HG02970 (cell line): ENCODE results near the gene AMN.

Source experiments
- ATAC-seq: cut with Tn5 transposase; IDR thresholded peaks from one replicate; pipeline ENCODE4 v1.9.1; 2021; ENCODE audit warnings: mild to moderate bottlenecking, moderate library complexity, moderate number of reproducible peaks; ENCODE audit not compliant: unreplicated experiment, low FRiP score

Gene AMN

GRCh38 chr14:102898298-102898697 is 24.2 kb upstream of the AMN start:
- ATAC-seq: no peak

- no peak for ATAC-seq
Measured at GRCh38 chr14:102898776-102899515, 23.5 kb upstream of the AMN start.

- no peak for ATAC-seq
Measured at GRCh38 chr14:102899516-102899900, 23.0 kb upstream of the AMN start.

DNA sequence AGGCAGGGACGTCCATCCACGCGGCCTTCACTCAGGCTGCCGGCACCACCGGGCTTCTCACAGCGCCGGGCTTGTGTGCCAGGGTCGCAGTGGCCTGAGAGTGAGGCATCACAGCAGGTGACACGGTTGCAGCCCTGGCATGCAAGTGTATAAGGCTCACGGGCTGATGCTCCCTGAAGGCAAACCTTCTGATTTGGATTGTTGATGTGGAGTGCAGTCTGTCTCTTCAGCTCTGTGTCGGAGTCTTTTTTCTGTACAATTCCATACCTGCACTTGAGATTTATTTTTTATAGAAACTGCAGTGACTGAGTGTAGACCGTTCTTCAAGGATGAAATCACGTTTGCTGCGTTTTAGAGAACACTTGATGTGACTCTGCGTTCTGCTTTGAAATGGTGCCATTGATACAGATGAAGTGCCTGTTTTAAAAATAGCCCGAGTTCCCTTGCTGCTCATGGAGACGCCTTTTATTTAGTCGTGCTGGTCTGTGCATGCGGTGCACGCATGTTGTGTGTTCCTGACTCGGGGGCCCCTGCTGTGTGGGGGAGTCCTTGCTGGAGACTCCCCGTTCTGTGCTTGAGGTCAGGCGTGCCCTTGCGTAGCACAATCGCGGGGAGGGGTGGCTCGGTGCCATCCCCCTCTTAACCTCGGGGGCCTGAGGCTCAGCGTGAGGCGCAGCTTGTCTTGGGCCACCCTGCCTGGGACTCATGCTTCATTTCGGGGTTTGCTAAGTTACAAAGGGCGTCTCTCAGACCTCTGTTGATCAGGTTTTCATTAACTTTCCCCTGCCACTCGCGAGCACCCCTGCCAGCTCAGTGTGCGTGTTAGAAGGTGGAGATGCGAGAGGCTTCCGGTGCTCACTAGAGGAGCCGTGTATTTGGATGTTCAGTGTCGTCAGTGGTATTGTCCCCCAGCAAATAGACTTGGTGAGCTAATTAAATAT is 21.6 kb upstream of the AMN start:
- ATAC-seq: peak; percentile 53

GRCh38 chr14:102901633-102902032 is 20.8 kb upstream of the AMN start:
- ATAC-seq: peak; percentile 72

GRCh38 chr14:102902086-102902485 is 20.4 kb upstream of the AMN start:
- peak; percentile 8 for ATAC-seq

DNA sequence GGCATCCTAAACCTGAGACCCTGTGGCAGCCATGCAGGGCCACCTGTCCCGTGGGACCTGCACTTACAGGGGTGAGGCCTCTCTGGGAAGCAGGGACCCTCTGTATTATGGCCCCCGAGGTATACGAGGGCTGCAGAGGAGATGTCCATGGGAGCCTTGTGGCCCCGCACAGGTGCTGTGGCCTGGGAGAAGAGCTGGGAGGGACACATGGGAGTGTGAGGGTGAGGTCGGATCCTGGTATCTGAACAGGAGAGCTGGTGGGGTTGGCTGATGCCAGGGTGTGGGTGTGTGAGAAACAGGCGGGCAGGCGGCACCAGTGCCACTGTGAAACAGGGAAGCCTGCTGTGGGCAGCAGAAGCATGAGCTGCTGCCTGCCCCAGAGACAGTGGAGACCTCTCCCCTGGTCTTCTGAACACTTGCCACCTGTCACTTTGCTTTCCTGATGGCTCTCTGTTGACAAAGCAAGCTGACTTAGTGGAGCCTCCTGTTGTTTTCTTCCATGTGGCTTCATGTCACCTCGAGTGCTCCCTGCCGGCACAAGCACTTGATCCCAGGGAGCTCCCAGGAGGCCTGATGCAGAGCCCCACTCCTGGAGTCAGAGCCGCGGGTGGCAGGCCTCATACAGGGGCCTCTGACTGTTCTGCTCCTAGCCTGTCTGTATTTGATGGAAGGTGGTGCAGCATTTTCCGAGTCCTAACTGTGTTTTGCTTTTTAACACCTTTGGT is 19.8 kb upstream of the AMN start:
- ATAC-seq: no peak

DNA sequence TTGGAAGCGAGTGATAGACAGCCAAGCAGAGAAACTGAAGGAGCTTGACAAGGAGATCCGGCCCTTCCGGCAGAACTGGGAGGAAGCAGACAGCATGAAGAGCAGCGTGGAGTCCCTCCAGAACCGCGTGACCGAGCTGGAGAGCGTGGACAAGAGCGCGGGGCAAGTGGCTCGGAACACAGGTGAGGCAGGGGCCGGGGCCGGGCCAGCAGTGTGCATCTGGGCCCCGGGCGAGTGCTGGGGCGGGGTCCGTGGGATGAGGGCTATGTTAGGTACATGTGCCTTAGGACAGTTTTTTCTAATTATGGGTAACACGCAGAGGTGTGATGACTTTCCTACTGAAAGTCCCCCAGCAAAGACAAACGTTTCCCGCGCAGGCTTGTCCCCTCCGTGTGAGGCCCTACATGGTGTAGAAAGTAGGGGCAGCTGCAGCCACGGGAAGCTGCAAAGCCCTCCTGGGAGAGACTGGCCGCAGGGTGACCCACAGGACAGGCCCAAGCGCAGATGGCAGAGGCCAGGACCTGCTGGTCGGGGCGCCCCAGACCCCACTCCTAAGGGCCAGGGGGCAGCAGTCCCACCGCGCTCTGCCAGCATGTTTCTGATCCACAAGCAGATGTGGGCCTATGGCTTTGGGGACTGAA is 19.1 kb upstream of the AMN start:
- ATAC-seq: no peak

DNA sequence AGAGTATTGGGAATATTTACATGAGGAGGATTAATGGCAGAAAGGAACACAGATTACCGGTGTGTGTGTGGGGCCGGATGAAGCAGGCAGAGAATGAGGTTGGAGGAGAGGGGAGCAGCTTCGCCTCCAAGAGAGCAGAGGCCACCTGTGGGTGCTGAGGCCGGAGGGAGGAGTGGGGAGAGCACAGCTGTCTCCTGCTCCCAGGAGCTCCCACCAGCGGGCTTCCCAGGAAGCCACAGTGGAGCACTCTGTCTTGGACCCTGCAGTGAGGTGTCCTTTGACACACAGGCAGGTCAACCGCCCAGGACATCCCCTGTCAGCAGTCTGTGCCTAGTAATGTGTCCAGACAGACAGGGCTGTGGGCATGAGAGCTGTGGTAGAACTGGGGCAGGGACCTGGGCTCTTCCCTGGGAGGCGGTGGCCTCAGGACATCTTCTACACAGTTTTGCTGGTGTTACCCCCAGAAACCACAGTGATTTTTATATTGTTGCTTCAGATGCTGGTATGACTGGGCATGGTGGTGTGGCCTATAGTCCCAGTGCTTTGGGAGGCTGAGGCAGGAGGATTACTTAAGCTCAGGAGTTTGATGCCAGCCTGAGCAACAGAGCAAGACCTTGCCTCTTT is 18.5 kb upstream of the AMN start:
- no peak for ATAC-seq

DNA sequence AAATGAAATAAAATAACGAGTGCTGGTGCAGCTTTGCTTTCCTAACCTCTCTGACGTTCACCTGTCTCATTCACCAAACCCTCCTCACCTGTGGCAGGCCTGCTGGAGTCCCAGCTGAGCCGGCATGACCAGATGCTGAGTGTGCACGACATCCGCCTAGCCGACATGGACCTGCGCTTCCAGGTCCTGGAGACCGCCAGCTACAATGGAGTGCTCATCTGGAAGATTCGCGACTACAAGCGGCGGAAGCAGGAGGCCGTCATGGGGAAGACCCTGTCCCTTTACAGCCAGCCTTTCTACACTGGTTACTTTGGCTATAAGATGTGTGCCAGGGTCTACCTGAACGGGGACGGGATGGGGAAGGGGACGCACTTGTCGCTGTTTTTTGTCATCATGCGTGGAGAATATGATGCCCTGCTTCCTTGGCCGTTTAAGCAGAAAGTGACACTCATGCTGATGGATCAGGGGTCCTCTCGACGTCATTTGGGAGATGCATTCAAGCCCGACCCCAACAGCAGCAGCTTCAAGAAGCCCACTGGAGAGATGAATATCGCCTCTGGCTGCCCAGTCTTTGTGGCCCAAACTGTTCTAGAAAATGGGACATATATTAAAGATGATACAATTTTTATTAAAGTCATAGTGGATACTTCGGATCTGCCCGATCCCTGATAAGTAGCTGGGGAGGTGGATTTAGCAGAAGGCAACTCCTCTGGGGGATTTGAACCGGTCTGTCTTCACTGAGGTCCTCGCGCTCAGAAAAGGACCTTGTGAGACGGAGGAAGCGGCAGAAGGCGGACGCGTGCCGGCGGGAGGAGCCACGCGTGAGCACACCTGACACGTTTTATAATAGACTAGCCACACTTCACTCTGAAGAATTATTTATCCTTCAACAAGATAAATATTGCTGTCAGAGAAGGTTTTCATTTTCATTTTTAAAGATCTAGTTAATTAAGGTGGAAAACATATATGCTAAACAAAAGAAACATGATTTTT is 17.1 kb upstream of the AMN start:
- ATAC-seq: no peak

DNA sequence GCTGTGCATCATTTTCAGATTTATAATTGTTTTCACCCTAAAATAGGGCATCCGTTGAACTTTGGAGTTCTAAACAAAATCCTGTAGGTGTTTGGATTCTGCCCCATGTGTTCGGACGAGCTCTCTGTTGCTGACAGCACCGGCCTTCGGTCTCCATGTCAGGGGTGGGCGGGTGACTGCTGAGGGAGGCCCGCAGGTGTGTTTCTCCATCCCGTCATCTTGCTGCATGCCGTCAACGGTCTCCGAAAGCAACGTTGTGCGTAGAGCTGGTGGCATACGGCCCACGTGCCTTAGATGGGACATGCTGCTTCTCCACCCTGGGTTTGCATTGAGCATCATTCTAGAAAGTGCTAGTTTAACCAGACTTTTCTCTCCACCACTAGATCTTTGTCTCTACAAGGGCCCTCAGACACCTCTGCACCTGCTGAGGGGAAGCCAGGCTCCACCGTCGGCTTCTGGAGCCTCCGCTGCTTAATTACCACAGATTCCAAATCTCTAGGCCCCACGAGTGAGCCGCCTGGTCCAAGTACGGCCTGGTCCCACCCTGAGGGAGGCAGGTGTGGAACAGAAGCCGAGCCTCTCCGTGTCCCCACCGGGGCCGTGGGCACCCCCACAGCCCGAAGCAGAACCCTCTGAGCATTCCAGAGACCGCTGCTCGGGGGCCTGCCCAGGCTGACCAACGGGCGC is 15.7 kb upstream of the AMN start:
- ATAC-seq: no peak

DNA sequence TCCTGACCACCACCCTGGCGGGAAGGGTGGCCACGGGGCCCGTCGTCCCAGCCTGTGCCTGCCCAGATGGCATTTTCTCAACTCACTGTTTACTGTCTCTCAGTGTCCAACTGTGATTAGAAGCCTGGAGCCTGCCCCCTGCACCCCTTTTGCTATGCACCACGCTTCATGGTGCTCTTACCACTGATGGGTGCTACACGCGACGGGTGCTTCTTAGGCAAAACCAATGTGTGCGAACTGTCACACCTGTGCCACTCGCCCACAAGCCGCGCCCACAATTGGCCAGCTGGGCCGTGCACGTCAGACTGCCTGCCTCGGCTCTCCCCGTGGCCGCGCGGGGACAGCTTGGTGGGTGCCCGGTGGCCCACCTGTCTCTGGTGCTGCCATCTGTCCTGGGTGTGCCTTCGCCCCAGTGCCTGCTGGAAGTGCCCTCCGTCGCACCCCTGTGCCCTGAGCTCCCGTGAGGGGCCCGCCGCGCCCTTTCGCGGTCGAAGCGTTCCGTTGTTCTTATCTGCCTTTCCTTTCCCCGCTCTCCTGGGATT is 15.1 kb upstream of the AMN start:
- no peak for ATAC-seq

DNA sequence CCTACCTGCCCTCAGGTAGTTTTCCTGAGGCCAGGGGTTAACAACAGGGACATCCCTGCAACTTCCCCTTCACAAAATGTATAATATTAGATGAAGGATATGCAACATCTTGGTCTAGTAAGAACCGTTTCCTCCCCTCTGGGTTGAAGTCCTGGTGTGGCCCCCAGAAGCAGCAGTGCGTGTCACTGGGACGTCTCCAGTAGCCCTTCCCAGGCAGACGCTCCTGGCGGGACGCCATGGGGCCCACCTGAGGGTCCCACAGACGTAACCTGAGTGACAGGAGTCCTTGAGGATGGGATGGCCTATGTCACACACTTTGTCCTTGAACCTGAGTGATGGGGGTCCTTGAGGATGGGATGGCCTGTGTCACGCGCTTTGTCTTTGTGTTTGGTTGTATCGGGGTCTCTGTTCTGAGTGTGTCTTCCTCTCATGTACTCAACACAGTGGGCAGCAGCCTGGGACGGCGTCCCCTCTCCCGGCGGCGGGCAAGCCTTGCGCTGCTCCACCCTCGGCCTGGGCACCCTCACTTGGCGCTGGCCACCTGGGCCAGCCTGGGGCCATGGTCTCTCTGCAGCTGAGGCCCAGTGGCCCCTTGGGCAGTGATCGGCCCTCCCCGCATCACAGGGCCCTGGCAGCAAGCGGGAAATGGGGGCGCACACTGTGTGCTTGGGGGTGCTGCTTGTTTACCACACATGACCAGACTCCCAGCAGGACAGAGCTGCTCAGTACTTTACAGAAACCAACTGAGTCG is 14.3 kb upstream of the AMN start:
- ATAC-seq: no peak

GRCh38 chr14:102908766-102909455 is 13.6 kb upstream of the AMN start:
- ATAC-seq: no peak

DNA sequence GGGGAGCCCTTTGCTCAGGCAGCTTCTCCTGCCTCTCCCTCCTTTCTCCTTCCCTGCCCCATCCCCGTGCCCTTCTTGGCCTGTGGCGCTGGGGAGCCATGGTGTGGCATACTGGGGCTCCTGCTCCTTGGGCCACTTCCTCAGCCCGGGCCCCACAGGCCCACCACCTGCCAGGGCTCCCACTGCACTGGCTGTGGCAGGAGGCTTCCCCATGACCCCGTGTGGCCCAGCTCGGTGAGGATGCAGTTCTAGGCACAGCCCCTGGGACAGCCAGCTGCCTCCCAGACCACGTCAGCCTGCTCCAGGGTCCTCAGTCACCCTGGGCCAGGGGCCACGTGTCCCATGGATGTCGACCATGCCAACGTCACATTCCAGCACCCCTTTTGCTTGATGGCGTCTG is 13.0 kb upstream of the AMN start:
- ATAC-seq: no peak

GRCh38 chr14:102909911-102910310 is 12.6 kb upstream of the AMN start:
- no peak for ATAC-seq

- no peak for ATAC-seq
Measured at GRCh38 chr14:102910442-102910841, 12.0 kb upstream of the AMN start.
